Colon (tissue), 2 donors: ENCODE results near the gene ETHE1.

Source experiments
- FAIRE-seq: peaks from 2 replicates; lab custom pipeline; 2012; peaks lifted over from hg19 to GRCh38; lab: Jason Lieb, UNC
- donor health status: control.
- donor health status: control.

The ETHE1 gene

GRCh38 chr19:43526884-43527859 is at the start of gene ETHE1:
Gene ETHE1, minus strand, starts transcription at chr19:43527201. Its CDS starts 24 bp downstream, at chr19:43527177.
- no peak for FAIRE-seq

DNA sequence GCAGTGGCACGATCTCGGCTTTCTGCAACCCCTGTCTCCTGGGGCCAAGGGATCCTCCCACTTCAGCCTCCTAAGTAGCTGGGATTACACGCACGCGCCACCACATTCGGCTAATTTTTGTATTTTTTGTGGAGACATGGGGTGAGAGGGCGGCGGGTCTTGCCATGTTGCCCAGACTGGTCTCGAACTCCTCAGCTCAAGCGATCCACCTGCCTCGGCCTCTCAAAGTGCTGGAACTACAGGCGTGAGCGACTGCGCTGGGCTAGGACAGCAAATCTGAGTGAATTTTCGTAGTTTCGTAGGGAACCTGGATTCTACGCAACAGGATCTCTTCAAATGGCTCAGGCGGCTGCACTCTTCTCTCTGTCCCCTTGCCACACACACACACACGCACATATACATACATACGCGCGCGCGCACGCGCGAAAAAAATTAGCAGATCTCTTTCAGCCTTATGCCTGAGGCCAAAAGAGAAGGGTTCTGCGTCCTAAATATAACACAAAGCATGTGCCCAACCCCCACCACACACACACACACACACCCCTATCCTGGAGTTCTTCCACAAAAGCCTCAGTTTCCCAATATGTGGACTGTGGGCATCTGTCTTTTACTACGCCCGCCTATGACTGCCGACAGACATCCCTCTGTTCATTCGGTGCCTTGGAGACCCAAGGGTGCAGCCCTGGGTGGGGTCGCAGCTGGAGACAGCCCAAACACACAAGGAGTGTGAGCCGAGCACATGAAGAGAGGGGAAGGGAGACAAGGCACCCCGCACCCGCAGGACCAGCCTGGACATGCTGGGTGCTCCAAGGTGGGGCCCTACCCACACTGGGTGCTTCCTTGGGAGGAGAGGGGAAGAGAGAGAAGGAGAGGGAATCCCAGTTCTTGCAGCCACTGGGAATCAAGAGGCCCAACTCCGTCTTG is 49.2 kb upstream of the ETHE1 start:
- no peak for FAIRE-seq

DNA sequence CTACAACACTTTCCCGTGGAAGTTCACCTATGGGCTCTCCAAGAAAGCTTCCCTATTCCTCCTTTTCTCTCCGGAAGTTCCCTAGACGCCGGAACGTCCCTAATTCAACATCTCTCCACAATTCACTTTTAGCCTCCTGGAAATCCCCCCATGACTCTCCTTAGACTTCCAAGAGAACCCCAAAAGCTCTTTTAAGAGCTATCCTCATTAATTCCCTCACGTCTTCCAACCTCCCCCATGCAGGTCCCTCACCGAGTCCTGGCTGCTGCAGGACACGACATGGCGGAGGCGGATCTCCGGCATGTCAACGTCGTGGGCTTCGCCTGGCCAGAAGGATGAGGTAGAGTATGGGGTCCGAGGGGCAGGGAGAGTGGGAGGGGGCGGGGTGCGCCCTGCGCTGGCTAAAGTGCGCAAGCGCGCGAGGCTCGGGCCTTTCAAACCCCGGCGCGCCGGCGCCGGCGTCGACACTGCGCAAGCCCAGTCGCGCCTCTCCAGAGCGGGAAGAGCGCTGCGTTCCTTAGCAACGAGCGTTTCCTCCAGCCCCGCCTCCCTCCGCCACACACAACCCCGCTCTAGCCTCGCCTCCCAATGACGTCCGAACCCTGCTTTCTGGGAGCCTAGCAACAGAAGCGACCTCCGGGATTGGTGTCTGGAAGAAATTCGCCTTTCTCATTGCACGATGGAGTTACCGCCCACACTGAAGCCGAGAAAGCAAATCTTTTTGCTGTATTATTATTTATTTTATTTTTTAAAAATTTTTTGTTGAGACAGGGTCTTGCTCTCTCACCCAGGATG is 48.4 kb upstream of the ETHE1 start, which contains the start of the genes PINLYP and XRCC1:
PINLYP (plus strand) TSS at position 646 of the 795 bp plus-strand sequence. CDS start 1,391 bp downstream, outside the sequence.
XRCC1 (minus strand) TSS at position 372 of the 795 bp plus-strand sequence; CDS start at position 303, 69 bp downstream.
- peak; percentile 88 for FAIRE-seq

GRCh38 chr19:43574424-43575155 is 47.6 kb upstream of the ETHE1 start:
- FAIRE-seq: no peak

- FAIRE-seq: no peak
Observed at GRCh38 chr19:43572171-43572588, 45.2 kb upstream of the ETHE1 start.

DNA sequence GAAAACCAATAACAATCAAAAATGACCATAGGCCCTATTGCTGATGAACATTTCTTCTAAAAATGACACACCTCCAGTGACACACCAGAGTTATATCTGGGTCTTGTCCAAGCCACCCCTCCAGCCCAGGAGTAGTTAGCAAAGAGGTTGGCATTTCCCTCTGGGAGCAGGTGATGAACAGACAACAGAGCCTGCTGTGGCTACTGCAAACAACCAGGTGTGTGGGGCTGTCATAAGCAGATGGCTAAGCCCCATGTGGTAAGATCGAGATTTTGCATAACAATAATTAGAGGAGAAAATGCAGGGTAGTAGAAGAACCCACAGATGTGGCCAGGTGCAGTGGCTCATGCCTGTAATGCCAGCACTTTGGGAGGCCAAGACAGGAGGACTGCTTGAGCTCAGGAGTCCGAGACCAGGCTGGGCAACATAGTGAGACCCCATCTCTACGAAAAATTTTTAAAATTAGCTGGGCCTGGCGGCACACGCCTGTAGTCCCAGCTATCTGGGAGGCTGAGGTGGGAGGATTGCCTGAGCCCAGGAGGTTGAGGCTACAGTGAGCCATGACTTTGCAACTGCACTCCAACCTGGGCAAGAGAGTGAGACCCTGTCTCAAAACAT is 43.3 kb upstream of the ETHE1 start:
- no peak for FAIRE-seq

DNA sequence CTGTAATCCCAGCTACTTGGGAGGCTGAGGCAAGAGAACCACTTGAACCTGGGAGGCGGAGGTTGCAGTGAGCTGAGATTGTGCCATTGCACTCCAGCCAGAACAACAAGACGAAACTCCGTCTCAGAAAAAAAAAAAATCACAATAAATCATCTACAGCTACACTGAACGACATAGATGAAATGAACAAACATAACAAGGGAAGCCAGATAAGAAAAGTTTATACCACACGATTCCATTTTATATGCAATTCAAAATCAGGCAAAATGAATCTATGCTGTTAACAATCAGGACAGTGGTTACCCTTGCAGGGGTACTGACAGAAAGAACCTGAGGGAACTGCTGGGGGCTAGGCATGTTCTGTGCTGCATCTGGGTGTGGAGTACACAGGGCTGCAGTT is 42.7 kb upstream of the ETHE1 start:
- FAIRE-seq: no peak

DNA sequence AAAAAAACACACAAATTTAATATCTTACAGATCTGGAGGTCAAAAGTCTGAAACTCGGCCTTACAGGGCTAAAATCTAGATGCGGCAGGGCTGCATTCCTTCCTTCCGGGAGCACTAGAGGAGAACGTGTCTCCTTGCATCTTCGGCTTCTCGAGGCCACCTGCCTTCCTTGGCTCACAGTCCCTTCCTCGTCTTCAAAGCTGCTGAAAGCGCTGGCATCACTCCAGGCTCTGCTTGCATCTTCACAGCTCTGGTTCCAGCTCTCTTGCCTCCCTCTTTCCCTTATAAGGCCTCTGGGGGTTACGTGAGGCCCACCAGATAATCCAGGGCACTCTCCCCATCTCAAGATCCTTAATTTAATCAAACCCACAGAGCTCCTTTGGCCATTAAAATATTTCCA is 37.8 kb upstream of the ETHE1 start:
- no peak for FAIRE-seq

DNA sequence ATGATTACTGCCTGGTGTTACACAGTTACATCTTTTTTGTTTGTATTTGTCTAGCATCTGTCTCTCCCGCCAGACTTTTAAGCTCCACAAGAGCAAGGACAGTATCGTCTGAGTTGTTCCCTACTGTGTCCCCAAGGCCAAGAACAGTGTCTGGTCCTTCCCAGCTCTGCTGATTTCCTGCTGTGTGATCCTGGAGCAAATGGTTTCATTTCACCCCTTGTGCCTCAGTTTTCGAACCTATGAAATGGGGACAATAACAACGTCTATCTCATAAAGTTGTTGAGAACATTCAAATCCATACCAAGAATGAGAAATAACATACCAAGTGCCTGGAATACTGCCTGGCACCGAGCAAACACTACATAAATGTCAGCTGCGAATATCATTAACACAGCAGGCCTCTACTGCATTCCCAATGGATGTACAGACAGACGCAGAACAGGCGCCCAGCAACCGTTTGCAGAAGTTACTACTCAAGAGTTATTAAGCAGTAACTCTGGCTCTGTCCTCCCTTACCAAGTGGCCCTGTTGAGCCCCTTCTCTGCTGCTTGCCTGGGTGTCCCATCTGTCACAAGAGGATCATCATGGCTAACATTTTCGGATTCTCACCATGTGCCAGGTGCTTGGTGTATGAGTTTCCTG is 36.9 kb upstream of the ETHE1 start:
- no peak for FAIRE-seq

- FAIRE-seq: no peak
Observed at GRCh38 chr19:43562698-43563241, 35.8 kb upstream of the ETHE1 start.

DNA sequence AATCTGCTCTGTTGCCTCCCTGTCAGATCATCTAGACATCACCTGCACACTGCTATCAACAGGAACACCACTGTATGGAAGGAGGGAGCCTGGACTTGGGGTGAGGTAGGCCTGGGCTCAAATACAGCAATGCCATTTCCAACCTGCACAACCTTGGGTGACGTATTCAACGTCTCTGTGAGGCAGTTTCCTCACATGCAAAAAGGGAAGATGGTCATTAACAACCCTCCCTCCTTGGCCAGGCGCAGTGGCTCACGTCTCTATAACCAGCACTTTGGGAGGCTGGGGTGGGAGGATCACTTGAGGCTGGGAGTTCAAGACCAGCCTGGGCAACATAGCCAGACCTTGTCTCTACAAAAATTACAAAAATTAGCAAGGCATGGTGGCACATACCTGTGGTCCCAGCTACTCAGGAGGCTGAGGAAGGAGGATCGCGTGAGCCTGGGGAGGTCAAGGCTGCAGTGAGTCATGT is 35.3 kb upstream of the ETHE1 start:
- no peak for FAIRE-seq

GRCh38 chr19:43561139-43561970 is 34.4 kb upstream of the ETHE1 start:
- no peak for FAIRE-seq

DNA sequence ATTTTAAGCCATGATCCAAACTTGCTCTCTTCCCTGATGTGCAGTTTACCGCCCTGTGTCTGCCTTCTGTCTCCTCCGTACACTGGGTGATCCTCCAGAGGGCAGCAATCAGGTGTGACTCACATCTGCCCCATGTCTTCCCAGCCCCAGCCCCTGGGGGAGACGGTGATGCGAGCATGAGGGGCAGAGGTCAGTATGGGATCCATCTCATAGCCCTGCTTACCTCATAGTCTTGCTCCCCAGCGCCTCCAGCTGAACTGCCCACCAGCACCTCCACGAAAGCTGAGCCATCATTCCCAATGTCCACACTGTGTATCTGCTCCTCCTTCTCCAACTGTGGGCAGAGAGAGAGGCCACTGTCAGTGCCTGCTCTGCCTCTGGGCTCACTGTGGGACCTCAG is 33.7 kb upstream of the ETHE1 start:
- FAIRE-seq: no peak

DNA sequence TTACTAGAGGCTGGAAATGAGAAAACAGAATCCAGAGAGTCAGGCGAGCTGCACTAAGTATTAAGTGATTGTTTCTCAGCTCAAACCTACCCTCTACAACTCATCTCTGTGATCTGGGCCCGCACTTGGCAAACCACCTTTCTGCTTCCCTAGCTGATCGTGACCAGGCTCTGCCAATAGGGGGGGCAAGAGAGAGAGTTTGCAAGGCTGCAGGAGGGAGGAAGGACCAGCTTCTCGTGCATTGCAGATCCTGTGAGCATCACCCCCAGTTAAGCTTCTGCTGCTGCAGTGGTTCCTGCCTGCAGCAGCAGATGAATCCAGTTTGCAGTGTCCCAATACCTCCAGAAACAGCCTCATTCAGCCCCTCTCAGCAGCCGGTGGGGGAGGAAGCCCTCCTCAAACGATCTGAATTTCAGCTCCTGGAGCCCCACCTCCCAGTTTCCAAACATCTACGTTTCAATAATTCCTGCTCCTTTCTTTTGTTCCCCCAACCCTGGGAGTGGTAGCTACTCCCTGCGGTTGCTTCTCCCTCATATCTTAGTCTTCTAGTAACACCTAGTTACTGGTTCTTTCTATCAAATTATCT is 28.3 kb upstream of the ETHE1 start:
- no peak for FAIRE-seq

DNA sequence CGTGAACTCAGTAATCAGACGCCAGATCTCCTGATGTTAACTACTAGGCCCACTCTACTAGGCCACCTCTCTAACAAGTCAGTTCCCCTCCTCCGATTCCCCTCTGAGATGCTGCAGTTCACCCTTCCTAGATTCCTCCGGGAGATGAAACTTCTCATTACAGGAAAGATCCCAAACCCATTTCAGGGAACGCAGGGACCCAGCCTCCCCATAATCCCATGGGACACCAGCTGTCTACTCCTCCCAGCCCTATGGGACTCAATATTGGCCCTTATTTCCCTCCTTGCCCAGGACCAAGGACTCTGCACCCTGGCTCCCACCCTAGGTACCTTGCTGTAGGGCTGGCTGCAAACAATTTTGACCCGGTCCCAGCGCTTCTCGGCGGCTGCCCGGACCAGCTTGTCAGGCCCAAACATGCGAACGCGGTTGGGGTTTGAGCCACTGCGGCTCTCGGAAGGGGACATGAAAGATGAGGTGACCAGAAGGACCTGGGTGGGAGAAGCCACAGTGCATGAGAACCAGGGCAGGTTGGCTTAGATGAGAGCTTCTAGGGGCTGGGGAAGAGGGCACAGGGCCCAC is 27.4 kb upstream of the ETHE1 start:
- FAIRE-seq: no peak

DNA sequence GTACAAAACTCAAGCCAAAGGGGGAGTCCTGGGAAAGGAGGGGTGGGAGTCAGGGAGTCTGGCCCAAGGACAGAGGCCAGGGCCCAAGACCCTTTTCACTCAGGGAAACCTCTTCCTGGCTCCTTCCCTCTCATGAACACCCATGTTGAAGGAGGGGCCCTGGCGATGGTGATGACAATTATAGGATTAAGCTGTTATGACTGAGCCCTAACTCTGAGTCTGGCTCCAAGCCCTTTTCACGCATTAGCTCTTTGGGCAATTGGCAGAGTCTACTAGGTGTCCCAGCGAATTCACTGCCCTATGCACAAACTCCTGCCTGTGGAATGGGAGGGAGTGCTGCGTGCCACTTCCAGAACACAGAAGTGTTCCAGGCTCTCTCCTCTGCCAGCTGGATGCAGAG is 26.7 kb upstream of the ETHE1 start:
- no peak for FAIRE-seq

DNA sequence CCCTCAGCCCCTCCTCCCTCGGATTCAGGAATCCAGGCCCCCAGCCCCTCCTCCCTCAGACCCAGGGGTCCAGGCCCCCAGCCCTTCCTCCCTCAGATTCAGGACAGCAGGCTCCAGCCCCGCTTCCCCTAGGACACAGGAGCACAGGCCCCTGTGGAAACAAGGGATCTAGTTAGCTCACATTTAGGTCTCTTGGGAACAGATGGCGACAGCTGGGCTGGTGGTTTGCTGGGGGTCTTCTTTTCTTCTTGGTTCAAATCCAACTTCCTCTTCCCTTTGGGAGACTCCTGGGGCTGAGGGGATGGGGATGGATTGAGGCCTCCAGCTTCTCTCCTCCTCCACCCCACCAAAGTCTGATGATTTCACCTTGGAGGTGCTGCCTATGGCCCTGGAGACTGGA is 25.6 kb upstream of the ETHE1 start:
- FAIRE-seq: no peak

DNA sequence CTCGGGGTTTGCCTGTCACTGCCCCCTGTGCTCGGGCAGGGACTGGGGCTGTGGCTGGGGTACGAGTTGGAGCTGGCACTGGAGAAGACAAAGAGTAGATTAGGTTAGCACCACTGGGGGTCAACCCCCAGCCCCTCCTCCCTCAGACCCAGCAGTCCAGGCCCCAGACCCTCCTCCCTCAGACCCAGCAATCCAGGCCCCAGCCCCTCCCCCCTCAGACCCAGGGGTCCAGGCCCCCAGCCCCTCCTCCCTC is 25.1 kb upstream of the ETHE1 start:
- no peak for FAIRE-seq
